Astrocyte (in vitro differentiated cells and primary cell): ENCODE results near the gene CTU1.

Experiments used
- EZH2 ChIP-seq: IDR thresholded peaks from 2 replicates; pipeline ENCODE4 v1.6.1; 2012; ENCODE audit warnings: mild to moderate bottlenecking, low read length, inconsistent platforms; ENCODE audit not compliant: insufficient read depth
- TF ChIP-seq, protein P1 (sequence below): IDR thresholded peaks from 2 replicates; pipeline ENCODE4 v1.5.1; 2011; ENCODE audit warnings: low read depth, mild to moderate bottlenecking, inconsistent platforms, low read length, moderate library complexity; ENCODE audit not compliant: insufficient read depth

DNA sequence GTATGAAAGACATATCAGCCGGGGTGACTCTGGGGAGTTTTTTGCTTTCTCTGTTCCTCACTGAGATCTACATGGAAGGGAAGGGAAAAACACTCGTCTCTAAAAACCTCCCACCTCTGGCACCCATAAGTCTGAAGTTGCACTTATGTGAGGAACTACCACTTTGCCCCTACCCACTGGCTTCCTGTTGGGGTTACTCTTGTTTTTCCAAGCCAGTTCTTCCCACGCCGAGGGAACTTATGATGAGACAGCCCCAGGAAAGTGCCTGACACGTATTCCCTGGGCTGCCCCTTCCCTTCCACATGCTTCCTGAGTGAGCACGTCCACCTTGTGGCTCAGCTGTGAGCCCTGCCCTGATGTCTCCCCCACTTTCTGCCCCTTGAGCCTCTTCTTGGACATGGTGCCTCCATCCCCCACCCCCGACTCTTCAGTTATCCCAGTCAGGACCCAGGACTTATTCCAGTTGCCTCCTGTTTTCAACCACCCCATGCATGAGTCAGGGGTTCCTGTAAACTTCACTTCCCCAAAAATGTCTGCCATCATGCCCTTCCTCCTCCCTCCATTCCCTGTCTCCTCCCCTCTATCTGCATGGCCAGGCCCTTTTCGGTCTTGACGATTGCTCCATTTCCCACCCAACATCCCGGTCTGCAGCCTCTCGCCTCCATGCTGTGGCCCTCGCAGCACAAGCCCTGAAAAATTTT lies 28.8 kb upstream of the CTU1 start:
- TF ChIP-seq, protein P1, sequence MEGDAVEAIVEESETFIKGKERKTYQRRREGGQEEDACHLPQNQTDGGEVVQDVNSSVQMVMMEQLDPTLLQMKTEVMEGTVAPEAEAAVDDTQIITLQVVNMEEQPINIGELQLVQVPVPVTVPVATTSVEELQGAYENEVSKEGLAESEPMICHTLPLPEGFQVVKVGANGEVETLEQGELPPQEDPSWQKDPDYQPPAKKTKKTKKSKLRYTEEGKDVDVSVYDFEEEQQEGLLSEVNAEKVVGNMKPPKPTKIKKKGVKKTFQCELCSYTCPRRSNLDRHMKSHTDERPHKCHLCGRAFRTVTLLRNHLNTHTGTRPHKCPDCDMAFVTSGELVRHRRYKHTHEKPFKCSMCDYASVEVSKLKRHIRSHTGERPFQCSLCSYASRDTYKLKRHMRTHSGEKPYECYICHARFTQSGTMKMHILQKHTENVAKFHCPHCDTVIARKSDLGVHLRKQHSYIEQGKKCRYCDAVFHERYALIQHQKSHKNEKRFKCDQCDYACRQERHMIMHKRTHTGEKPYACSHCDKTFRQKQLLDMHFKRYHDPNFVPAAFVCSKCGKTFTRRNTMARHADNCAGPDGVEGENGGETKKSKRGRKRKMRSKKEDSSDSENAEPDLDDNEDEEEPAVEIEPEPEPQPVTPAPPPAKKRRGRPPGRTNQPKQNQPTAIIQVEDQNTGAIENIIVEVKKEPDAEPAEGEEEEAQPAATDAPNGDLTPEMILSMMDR, result no peak
- no peak for TF ChIP-seq EZH2
